Stomach (tissue), 4 donors: ENCODE results near the gene MARCHF10.

ENCODE experiments used
- POLR2A ChIP-seq, 4 donors: fragments of 450-650 bp; IDR thresholded peaks; one replicate each; pipeline ENCODE4 v1.6.1; 2016; ENCODE audit warnings: antibody characterized with exemption in 4 of 4, control low read depth in 2 of 4, mild to moderate bottlenecking in 1 of 4, moderate library complexity in 1 of 4
- POLR2AphosphoS5 ChIP-seq, 3 donors: sonication (generic); formaldehyde crosslinking; IDR thresholded peaks; one replicate each; pipeline ENCODE4 v1.6.1; 2016; ENCODE audit warnings: antibody characterized with exemption in 3 of 3

DNA sequence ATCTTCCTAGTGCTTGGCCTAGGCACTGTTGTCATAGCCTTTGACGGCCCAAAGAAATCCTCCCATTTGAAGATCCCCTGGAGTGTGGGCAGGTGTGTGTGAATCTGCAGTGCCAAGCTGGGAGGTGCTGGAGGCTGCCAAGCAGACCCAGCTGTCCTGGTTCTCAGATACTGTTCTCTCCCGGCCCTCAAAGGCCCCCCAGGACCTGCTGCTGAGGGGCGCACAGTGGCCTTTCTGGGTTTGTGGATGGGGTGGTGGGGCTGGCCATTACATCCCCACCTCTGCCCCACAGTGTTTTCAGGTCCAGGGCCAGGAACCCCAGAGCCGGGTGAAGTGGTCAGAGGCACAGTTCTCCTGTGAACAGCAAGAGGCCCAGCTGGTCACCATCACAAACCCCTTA lies 120.1 kb downstream of the MARCHF10 start:
- TF ChIP-seq POLR2A (IDR thresholded peaks at IDR 0.05) (no peak), POLR2AphosphoS5 (IDR thresholded peaks at IDR 0.05) (no peak)
